SK-N-SH (cell line): ENCODE measurements around the gene SHKBP1. TPM values are rescaled to one million over a fixed set of nuclear protein-coding genes. Genes with fewer than 3 reads are reported as not detected.

ENCODE experiments used
- CTCF ChIA-PET: fragments of 300-600, 350-600 bp; formaldehyde crosslinking; extraction: SDS; loops from one replicate; lab custom pipeline; 2021; lab: Yijun Ruan, JAX
- POLR2A ChIA-PET: fragments of 350-600 bp; sonication (Branson Sonifier 250); formaldehyde crosslinking; extraction: SDS; loops from one replicate; lab custom pipeline; 2020; ENCODE audit warnings: antibody characterized with exemption, inconsistent platforms; lab: Yijun Ruan, JAX
- DNase-seq: peaks from one replicate; pipeline ENCODE4 v3.0.0; 2012
- H2AFZ ChIP-seq: fragments of 200-600 bp; sonication (generic); 2 replicates; pipeline ENCODE4 v1.8.1; 2016; ENCODE audit warnings: antibody characterized with exemption, mild to moderate bottlenecking, low read depth
- H3F3A ChIP-seq: fragments of 200-600 bp; sonication (generic); replicated peaks from 2 replicates; pipeline ENCODE3; 2016; ENCODE audit warnings: antibody characterized with exemption, mild to moderate bottlenecking; ENCODE audit not compliant: insufficient read depth
- H3K27ac ChIP-seq, 2 experiments: fragments of 200-500 bp in 1 of 2; fragments of 200-600 bp in 1 of 2; sonication (Bioruptor generic) in 1 of 2; sonication (generic), shearing (Covaris generic) in 1 of 2; 2 replicates each; pipeline versions ENCODE4 v1.5.1 to v1.6.1; 2014 to 2016; ENCODE audit warnings: low read depth in 2 of 2, inconsistent platforms in 1 of 2, low read length in 1 of 2, mild to moderate bottlenecking in 1 of 2, mixed read lengths in 1 of 2
- H3K27me3 ChIP-seq: fragments of 200-600 bp; sonication (generic), shearing (Covaris generic); 2 replicates; pipeline ENCODE4 v1.6.1; 2016; ENCODE audit warnings: mixed run types; ENCODE audit not compliant: insufficient read depth
- H3K36me3 ChIP-seq, 2 experiments: fragments of 200-500 bp in 1 of 2; fragments of 200-600 bp in 1 of 2; sonication (Bioruptor generic) in 1 of 2; sonication (generic) in 1 of 2; replicated peaks in 1 of 2; 2 replicates each; pipeline versions ENCODE3 to v1.5.1; 2014 to 2016; ENCODE audit warnings: low read length in 1 of 2, mild to moderate bottlenecking in 1 of 2; ENCODE audit not compliant: insufficient read depth in 2 of 2, control insufficient read depth in 1 of 2
- H3K4me1 ChIP-seq, 2 experiments: fragments of 200-500 bp in 1 of 2; fragments of 200-600 bp in 1 of 2; sonication (Bioruptor generic) in 1 of 2; sonication (generic), shearing (Covaris generic) in 1 of 2; 2 replicates each; pipeline versions ENCODE4 v1.5.1 to v1.6.1; 2014 to 2016; ENCODE audit warnings: low read depth in 1 of 2, low read length in 1 of 2, mixed run types in 1 of 2; ENCODE audit not compliant: insufficient read depth in 2 of 2, control insufficient read depth in 1 of 2
- H3K4me2 ChIP-seq: fragments of 200-600 bp; sonication (generic), shearing (Covaris generic); 2 replicates; pipeline ENCODE4 v1.6.1; 2017; ENCODE audit warnings: mixed run types
- H3K4me3 ChIP-seq, 2 experiments: fragments of 200-500 bp in 1 of 2; fragments of 200-600 bp in 1 of 2; sonication (Bioruptor generic) in 1 of 2; sonication (generic), shearing (Covaris generic) in 1 of 2; 2 replicates each; pipeline versions ENCODE4 v1.5.1 to v1.8.1; 2014 to 2016; ENCODE audit warnings: low read depth in 2 of 2, inconsistent platforms in 1 of 2, low read length in 1 of 2, mild to moderate bottlenecking in 1 of 2, mixed read lengths in 1 of 2, moderate library complexity in 1 of 2
- H3K79me2 ChIP-seq: fragments of 200-600 bp; sonication (generic); 2 replicates; pipeline ENCODE4 v1.8.1; 2017; ENCODE audit warnings: mild to moderate bottlenecking; ENCODE audit not compliant: insufficient read depth
- H3K9ac ChIP-seq: fragments of 200-600 bp; sonication (generic); 2 replicates; pipeline ENCODE4 v1.6.1; 2017; ENCODE audit warnings: mixed run types
- H3K9me2 ChIP-seq: fragments of 200-600 bp; sonication (generic); 2 replicates; pipeline ENCODE4 v1.6.1; 2017; ENCODE audit warnings: mixed run types
- H3K9me3 ChIP-seq: fragments of 200-600 bp; sonication (generic); 2 replicates; pipeline ENCODE4 v1.6.1; 2017; ENCODE audit warnings: mixed run types, mild to moderate bottlenecking, moderate library complexity
- H4K20me1 ChIP-seq: fragments of 200-600 bp; sonication (generic); 2 replicates; pipeline ENCODE4 v1.6.1; 2017; ENCODE audit warnings: mild to moderate bottlenecking, mixed run types; ENCODE audit not compliant: insufficient read depth
- CHD2 ChIP-seq: fragments of 150-350 bp; IDR thresholded peaks from 2 replicates; pipeline ENCODE4 v1.6.1; 2018; ENCODE audit warnings: low read length; ENCODE audit not compliant: partially characterized antibody
- CTCF ChIP-seq: fragments of 200-600 bp; sonication (generic); IDR thresholded peaks from 2 replicates; pipeline ENCODE4 v1.6.1; 2017; ENCODE audit warnings: antibody characterized with exemption, mild to moderate bottlenecking, moderate library complexity
- EP300 ChIP-seq, 2 experiments: IDR thresholded peaks; 2 replicates each; pipeline versions ENCODE4 v1.4.0 to v1.6.1; 2012; ENCODE audit warnings: borderline replicate concordance in 1 of 2, low read depth in 1 of 2, low read length in 1 of 2
- EZH2phosphoT487 ChIP-seq: fragments of 200-600 bp; sonication (generic); IDR thresholded peaks from 2 replicates; pipeline ENCODE4 v1.6.1; 2017; ENCODE audit warnings: low read depth, mixed run types, mild to moderate bottlenecking, antibody characterized with exemption, moderate library complexity, borderline replicate concordance
- FOSL2 ChIP-seq: IDR thresholded peaks from 2 replicates; pipeline ENCODE4 v1.4.0; 2012; ENCODE audit warnings: low read depth, mild to moderate bottlenecking, moderate library complexity, borderline replicate concordance
- FOXM1 ChIP-seq: IDR thresholded peaks from 2 replicates; pipeline ENCODE4 v1.4.0; 2012; ENCODE audit warnings: low read depth, mild to moderate bottlenecking
- GABPA ChIP-seq: IDR thresholded peaks from 2 replicates; pipeline ENCODE4 v1.4.0; 2012; ENCODE audit warnings: low read depth, mild to moderate bottlenecking
- MAX ChIP-seq: IDR thresholded peaks from 2 replicates; pipeline ENCODE4 v1.4.0; 2012; ENCODE audit warnings: low read depth
- MXI1 ChIP-seq: IDR thresholded peaks from 2 replicates; pipeline ENCODE4 v1.6.1; 2012; ENCODE audit warnings: mild to moderate bottlenecking, low read depth, low read length, improper control_type of control experiment
- NRF1 ChIP-seq: IDR thresholded peaks from 2 replicates; pipeline ENCODE4 v1.6.1; 2012; ENCODE audit warnings: low read depth, mild to moderate bottlenecking, low read length
- PBX3 ChIP-seq: IDR thresholded peaks from 2 replicates; pipeline ENCODE4; 2012
- RFX5 ChIP-seq: IDR thresholded peaks from 2 replicates; pipeline ENCODE4 v1.6.1; 2012; ENCODE audit warnings: mild to moderate bottlenecking, improper control_type of control experiment, low read length
- RXRA ChIP-seq: IDR thresholded peaks from 2 replicates; pipeline ENCODE4 v1.4.0; 2012; ENCODE audit warnings: low read depth, mild to moderate bottlenecking, borderline replicate concordance
- TAF1 ChIP-seq: IDR thresholded peaks from 2 replicates; pipeline ENCODE4 v1.6.1; 2012; ENCODE audit warnings: low read depth, mild to moderate bottlenecking, low read length, moderate library complexity, borderline replicate concordance
- USF1 ChIP-seq: IDR thresholded peaks from 2 replicates; pipeline ENCODE4 v1.4.0; 2012; ENCODE audit warnings: low read depth, borderline replicate concordance
- YY1 ChIP-seq: IDR thresholded peaks from 2 replicates; pipeline ENCODE4 v1.4.0; 2012; ENCODE audit warnings: low read depth, mild to moderate bottlenecking
- WGBS: methylation state at CpG from one replicate; pipeline ENCODE4 v1.1.6; 2017; ENCODE audit warnings: low lambda C conversion rate; 5-methylcytosine and 5-hydroxymethylcytosine counted together
- polyA plus RNA-seq, 3 experiments: library from polyadenylated mRNA; depleted of rRNA; stranded (reverse); fragments of >200 nt; gene quantifications; 2 replicates each; pipeline ENCODE4 v1.2.3, GENCODE V29; 2012

Gene SHKBP1
- polyA plus RNA-seq, 1 of the 3 experiments (the other 2 are of a cell fraction), result 62.7 TPM

- TF ChIP-seq NRF1 (no peak), MXI1 (peak; percentile 52; the same call in 1 of the 2 replicates), CTCF (no peak), MAX (peak; percentile 49; the same call in 1 of the 2 replicates), PBX3 (peak; percentile 99), RXRA (no peak), USF1 (no peak)
Observed at GRCh38 chr19:40576585-40577451, at the start of gene SHKBP1 (continued).

- Histone ChIP-seq H3K9me3 (no peaks in the 10 kb centered on the region), H3K9me2 (no peaks in the 10 kb centered on the region), H3K4me2 (no peak overlapping the region), H3K36me3 (no peaks in the 10 kb centered on the region), H3F3A (no peaks in the 10 kb centered on the region), H4K20me1 (no peaks in the 10 kb centered on the region)
- CTCF ChIA-PET, result interaction anchor here (1.0 kb wide), 2 partner anchors 18 to 70 kb away, joined by 3 to 4 read pairs; no protein-coding TSS in a partner anchor
- WGBS, result 74% methylated on average over 2 of the region's 6 CpGs
- no peak for DNase-seq
- TF ChIP-seq EZH2phosphoT487 (no peak), FOXM1 (no peak), TAF1 (no peak), CHD2 (no peak), GABPA (no peak), EP300 (IDR thresholded peaks at IDR 0.05; ENCODE audit: borderline replicate concordance in 1 of 2, low read depth in 1 of 2, low read length in 1 of 2) (no peak), YY1 (no peak), FOSL2 (no peak), RFX5 (no peak)
- TF ChIP-seq, all 33 proteins: peak for 0
- H3K4me1 ChIP-seq, result peaks cover 0 to 11% of the 10 kb centered on the region in 2 experiments; a peak in 1 of 4 replicates
- no peaks in the 10 kb centered on the region for H3K79me2 ChIP-seq
- POLR2A ChIA-PET, result no interaction called here
- no peak overlapping the region for H3K9ac ChIP-seq
- H3K4me3 ChIP-seq, result no peak overlapping the region
- no peak overlapping the region for H2AFZ ChIP-seq
- no peaks in the 10 kb centered on the region for H3K27me3 ChIP-seq
- H3K27ac ChIP-seq, result no peak overlapping the region
Observed at GRCh38 chr19:40528078-40528477, 48.6 kb upstream of the SHKBP1 start.
